AG10803 (cell line): Measurements from ENCODE around the gene GALNT17.

ENCODE experiments used
- DNase-seq: peaks from one replicate; pipeline ENCODE4 v3.0.0; 2010; ENCODE audit warnings: low read depth
- H3K4me3 ChIP-seq: 2 replicates; pipeline ENCODE4 v1.5.1; 2011; ENCODE audit warnings: mild to moderate bottlenecking, low read length, control low read depth
- CTCF ChIP-seq: conservative IDR thresholded peaks from 2 replicates; pipeline ENCODE4 v1.5.1; 2011; ENCODE audit warnings: mild to moderate bottlenecking, low read length, control low read depth, inconsistent platforms

Gene GALNT17

GRCh38 chr7:71278257-71278656 lies 146.3 kb downstream of the GALNT17 start:
- TF ChIP-seq CTCF = no peak
- no peak overlapping the region for H3K4me3 ChIP-seq
- no peak for DNase-seq

GRCh38 chr7:71281261-71281660 lies 149.3 kb downstream of the GALNT17 start:
- no peak overlapping the region for H3K4me3 ChIP-seq
- TF ChIP-seq CTCF = no peak
- no peak for DNase-seq

GRCh38 chr7:71283802-71284201 lies 151.9 kb downstream of the GALNT17 start:
- no peak for TF ChIP-seq CTCF
- H3K4me3 ChIP-seq = no peak overlapping the region
- DNase-seq = no peak

- DNase-seq = no peak
- no peak overlapping the region for H3K4me3 ChIP-seq
- TF ChIP-seq CTCF = no peak
These were observed 153.7 kb downstream of the GALNT17 start for GRCh38 chr7:71285571-71286145.

- no peak for DNase-seq
- TF ChIP-seq CTCF = no peak
- no peak overlapping the region for H3K4me3 ChIP-seq
These were observed 154.4 kb downstream of the GALNT17 start for GRCh38 chr7:71286336-71286735.

GRCh38 chr7:71286924-71287323 lies 155.0 kb downstream of the GALNT17 start:
- H3K4me3 ChIP-seq = no peak overlapping the region
- DNase-seq = no peak
- no peak for TF ChIP-seq CTCF

GRCh38 chr7:71290452-71290851 lies 158.5 kb downstream of the GALNT17 start:
- TF ChIP-seq CTCF = no peak
- DNase-seq = no peak

More at GRCh38 chr7:71290452-71290851, 158.5 kb downstream of the GALNT17 start:
- H3K4me3 ChIP-seq = no peak overlapping the region
